DMS153 treated with DMSO at 0.1 percent for 48 hours (cell line): ENCODE measurements around the gene BGN.

ENCODE experiments used
- DNase-seq: peaks from one replicate; lab custom pipeline; 2025; ENCODE audit not compliant: unreplicated experiment; lab: John Stamatoyannopoulos, UW

BGN gene

DNA sequence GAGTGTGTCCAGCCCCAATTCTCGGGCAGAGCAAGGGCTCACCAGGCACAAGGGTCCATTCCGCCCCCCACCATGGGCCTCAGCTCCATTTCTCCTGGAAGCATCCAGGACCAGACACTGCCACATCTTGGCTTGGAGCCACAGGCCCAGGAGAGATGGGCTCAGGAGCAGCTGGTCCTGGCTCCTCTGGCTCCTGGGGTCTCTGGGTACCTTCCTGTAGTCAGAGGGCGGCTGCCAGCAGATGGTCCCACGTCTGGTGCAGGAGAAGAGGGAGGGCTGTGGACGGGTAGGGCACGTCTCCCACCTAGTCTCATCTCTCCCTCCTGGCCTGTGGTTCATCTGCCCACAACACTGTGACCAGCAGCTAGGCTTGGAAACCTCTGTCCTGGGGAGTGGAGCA is 30.7 kb downstream of the BGN start:
- no peak for DNase-seq

DNA sequence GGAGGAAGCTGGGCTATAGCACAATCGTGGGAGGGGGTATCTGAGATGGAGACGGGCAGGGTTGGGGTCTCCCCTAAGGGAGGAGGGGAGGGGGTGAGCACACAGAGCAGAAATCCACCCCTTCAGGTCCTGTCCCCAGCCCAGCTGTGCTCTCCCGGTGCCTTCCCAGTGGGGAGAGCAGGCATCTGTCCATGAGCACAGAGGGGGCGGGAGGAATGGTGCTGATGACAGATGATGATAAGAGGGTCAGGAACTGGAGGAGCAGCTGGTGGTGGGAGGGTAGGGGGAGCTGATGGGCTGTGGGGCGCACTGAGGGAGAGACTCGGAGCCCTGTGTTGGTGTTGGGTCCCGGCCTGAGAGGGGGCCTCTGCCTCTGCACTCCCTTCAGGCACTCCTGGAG is 31.3 kb downstream of the BGN start:
- DNase-seq, result no peak

DNA sequence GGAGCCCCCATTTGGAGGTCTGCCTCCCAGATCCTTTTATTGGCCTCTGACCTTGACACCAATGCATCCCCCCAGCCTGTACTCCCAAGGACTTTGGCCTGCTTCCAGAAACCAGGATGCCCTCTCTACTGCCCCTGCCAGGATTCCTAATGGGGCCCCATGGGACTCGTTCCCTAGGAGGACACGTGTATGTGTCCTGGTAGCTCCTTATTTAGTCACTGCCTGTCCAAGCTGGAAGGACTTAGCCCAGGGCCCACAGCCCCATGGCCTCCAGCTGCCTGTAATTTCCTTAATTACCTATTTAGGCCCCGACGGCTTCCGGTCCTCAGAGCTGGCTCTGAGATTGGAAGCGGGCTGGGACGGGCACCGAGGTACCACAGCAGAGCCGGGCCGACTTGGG is 32.0 kb downstream of the BGN start:
- DNase-seq, result no peak

DNA sequence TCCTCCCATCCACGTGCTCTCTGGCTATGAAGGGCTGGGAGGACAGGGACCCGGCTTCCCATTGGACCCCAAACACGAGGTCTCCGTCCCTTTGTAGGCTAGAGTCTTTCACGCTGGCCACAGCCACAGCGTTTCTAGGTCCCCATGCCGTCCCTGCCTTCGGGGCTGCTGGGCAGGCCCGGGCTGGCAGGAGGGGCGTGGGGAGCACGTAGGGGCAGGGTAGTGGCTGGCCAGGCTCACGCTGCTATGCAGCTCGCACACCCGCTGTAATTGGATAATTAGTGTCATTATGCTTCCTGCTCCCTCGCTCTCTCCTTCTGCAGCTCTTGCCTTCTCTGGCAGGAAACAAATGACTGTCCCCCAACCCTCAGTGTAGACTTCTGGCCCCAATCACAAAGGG is 32.4 kb downstream of the BGN start:
- peak; percentile 36 for DNase-seq

DNA sequence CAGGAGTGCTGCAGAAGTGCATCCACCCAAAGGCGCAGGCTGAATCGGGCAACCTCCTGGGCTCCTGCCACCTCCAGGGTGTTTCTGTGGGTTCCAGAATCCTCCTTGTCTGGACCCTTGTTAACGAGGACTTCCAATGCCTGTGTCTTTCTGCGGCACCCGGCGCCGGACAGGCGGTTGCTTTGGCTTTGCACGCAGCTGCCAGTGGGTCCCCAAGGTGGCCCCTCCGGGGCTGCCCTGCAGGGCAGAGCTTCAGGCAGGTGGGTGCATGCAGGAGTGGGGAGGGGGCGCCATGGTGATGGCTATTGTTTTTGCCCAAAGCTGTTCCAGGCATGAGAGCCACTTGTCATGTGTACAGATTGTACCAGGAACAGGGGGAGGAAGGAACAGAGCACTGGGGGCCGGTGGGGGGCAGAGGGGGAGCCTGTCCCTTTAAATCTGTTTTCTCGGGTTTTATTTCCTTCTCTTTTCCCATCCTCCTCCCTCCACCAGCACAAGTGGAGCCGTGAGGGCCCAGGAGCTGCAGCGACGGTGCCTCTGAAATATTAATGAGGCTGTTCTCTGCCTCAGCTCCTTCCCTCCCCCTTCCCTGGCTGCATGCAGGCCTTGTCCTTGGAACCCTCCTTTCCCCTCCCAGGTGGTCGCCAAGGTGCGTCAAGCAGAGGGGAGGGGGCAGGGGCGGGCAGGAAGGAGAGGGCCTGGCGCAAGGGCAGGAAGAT is 35.8 kb downstream of the BGN start:
- DNase-seq, result peak; percentile 22

DNA sequence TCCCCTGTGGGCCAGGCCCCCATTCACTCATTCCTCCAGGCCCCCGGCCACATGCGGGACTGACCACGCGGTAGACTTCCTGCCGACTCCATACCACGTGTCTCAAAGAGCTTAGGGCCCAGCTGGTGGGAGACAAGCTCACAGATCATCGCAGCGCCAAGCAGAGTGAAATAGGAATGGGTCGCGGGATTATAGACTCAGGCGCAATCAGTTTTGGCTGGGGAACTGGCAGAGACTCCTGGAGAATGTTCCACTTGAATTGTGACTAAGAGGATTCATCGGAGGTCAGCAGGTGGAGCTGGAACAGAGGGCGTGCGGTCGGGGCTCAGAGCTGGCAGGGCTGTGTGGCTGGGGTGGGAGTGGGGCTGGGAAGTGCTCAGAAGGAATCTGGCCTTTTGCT is 38.3 kb downstream of the BGN start:
- DNase-seq, result no peak

DNA sequence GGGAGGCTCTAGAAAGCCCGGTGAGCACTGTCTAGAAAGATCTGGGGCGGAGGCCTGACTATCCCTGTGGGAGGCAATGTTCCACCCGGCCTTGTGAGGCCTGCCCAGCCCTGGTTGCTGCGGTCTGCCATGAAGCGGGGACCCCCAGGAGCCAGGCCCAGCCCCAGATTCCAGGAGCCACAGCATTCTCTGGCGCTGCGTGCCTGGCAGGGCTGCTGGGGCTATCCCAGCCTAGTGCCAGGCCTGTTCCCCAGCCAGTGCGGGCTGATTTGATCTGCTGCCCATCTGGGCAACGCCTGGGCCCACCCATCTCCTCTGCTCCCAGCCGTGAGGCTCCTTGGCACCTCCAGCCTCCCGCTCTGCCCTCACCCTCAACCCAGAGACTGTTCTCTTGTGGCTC is 42.3 kb downstream of the BGN start:
- DNase-seq, result no peak

DNA sequence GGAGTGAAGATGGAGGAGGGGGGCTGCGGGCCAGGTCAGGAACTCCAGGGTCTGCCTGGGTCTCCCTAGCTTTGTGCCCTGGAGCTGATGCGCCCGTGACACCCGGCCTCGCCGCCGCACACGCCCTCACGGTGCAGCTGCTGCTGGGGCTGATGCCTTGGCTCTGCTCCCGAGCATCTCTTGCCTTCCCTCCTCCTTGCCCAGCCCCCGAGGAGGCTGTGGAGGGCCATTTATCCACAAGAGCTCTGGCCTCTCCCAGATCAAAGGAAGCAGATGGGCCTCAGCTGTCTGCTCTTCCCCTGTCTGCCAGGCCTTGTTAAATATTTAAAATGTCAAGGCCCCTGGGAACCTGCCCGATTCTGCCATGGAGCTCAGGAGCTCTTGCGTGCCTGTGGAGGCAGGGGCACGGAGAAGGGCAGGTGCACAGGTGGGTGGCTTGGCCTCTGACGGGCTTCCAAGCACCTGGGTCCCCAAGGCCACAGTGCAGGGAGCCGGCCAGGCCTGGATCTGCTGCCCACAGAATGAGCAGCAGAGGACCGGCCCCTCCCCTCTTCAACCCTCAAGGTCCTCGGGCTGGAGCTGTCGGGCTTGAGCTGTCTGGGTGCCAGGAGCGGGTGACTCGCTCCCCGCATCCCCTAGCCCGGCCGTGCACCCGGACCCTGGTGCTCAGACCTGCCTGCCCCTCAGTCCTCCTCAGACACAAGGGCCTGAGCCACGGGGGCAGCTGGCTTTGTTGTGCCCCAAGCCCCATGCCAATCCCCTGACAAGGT is 42.9 kb downstream of the BGN start:
- no peak for DNase-seq

DNA sequence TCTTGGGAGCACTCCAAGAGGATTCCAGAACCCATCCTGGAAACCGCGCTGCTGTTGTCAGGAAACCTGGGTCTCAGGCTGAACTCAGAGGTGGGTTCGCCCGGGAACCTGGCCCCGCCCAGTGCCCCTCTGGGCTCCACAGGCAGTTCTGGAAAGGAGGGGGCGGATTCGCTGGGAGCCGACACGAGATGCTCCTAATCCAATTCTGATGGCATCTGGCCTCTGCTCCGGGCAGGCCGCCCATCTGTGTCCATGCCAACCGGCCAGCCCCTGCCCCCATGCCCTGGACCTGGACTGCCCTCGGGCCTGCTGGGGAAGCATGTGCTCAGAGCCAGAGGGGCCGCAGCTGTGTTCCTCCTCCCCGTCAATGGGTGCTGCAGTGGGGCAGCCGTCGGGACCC is 43.6 kb downstream of the BGN start:
- DNase-seq, result no peak

DNA sequence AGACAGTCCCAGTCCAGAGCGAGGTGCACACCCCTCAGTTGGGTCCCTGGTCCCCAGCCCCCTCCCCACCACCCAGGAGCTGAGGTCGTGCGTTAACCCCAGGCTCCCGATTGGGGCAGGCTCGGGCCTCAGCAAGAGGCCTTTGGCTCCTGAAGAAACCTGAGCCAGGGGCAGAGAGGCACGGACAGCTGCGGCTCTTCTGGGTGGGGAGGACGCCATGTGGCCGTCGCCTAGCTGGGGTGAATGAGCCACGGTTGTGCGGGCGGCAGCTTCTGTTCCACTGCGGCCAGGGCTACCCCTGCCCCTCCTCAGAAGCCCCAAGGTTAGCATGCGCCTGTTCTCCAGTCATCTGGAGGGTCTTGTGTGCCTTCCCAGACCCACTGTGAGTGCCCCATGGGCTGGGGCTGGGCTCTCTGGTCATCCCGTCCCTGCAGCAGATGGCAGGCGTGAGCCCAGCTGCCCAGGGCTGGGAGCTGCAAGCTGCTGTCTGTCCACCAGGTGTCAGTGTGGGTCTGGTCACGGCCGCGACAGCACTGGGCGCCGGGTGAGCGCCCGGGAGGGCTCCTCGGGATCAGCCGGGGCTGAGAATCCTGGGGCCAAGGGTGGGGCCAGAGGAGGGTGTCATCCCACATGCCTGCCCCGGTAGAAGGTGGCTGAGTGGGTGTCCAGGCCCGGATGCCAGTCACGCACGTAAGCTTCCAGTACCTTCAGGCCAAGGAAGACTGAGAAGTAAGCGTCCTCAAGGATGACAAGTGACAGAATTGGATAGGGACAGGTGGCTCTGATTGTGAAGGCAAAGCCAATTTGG is 44.6 kb downstream of the BGN start:
- DNase-seq, result peak; percentile 38

DNA sequence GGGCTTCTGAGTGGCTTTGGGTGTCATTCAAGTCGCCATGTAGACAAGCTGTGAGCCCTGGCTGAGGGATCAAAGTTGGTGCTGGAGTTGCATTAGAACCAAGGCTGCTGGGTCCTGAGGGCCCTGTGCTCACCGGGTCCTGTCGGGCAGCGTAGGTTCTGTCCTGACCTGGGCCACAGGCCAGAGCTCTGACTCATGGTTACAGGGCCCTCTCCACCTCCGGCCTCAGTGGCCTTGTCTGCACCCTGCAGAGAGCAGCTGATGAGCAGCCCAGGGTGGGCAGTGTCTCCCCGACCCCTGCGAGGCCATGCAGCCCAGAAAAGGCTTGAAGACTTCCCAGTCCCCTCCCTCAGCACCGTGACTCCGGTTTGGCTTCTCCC is 45.2 kb downstream of the BGN start:
- no peak for DNase-seq

DNA sequence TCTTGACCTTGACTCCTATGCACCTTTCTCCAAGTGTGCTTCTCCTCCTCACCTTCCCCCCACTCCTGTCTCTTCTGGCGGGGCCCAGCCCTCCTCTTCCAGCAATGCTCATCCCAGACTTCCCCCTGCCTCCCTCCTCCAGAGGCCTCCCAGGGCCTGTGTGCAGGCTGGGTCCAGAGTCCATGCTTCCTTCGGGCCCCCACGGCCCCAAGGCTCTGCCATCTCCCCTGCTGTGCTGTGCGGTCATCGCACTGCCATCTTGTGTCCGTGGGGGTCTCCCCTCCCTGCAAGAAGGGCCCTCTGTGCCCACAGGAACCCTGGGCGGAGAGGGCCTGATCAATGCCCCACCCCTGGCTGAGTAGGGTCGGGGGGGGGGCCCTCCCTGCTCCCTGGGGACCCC is 49.9 kb downstream of the BGN start:
- no peak for DNase-seq

DNA sequence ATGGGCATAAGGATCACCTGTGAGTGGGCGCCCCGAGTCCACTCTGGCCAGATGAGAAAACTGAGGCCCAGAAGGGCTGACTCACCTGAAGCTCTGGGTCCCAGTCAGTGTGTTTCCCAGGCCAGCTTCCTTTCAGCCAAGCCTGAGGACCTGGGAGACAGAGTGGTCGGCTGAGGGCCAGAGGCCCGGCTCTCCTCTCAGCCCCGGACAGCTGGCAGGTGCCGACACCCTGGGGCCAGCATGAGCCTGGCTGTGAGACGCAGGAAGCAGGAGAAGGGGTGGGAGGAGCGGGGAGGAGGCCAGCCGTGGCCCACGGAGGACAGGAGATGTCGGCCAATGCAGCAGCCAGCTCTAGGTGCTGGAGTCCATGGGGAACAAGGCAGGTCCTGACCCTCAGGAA is 51.6 kb downstream of the BGN start:
- DNase-seq, result no peak

DNA sequence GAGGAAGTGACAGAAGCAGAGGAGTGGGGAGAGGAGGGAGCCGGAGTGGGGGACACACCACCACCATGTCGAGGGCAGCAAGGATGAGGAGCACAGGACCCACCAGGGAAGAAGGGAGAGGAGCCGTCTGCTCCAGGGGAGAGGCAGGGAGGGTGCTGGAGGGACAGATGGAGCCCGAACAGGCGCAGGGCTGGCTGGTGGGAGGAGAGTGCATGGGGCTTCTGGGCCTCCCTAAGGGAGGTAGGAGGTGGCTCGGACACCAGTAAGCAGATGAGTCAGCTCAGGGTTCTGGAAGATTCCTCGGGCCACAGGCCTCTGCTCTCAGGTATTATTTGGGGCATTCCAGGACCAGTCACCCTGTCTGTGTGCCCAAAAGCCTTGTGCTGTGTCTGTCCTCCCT is 52.4 kb downstream of the BGN start:
- no peak for DNase-seq

DNA sequence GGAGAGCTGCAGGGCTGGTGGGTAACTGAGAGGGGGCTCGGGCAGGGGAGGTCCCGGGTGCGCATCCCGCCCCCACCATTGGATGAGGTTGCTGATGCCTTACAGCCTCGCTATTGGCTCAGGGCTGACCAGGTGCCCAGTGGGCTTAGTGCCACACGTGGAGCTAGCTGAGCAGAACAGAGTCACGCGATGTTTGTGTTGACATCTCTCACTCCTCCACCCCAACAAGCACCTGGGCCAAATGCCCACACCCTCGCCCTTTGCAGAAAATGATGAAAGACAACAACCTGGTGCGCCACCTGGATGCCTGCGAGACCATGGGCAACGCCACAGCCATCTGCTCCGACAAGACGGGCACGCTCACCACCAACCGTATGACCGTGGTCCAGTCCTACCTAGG is 54.5 kb downstream of the BGN start:
- no peak for DNase-seq

DNA sequence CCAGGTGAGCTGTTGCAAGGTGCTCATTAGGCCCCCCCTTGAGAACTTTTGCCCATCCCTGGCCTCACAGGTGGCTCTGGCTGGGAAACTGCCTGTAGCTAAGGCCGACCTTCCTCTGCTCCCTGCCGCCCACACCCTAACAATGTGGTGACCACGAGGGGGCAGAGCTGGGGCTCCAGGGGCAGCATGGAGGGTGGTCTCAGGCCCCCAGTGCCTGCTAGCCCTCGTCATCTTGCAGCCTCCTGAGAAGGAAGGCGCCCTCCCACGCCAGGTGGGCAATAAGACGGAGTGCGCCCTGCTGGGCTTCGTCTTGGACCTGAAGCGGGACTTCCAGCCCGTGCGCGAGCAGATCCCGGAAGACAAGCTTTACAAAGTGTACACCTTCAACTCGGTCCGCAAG is 55.0 kb downstream of the BGN start:
- DNase-seq, result no peak

DNA sequence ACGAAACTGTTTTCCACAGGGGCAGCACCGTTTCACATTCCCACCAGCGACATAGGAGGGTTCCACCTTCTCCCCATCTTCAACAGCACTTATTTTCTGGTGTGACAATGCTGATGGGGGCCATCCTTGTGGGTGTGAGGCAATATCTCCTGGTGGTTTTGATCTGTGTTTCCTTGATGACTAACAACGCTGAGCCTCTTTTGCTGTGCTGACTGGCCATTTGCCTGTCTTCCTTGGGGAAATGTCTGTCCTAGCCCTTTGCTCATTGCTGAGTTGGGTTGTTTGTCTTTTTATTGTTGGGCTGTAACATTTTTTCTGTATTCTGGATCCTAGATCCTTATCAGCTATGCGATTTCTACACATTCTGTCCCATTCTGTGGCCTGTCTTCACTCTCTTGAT is 56.4 kb downstream of the BGN start:
- no peak for DNase-seq

DNA sequence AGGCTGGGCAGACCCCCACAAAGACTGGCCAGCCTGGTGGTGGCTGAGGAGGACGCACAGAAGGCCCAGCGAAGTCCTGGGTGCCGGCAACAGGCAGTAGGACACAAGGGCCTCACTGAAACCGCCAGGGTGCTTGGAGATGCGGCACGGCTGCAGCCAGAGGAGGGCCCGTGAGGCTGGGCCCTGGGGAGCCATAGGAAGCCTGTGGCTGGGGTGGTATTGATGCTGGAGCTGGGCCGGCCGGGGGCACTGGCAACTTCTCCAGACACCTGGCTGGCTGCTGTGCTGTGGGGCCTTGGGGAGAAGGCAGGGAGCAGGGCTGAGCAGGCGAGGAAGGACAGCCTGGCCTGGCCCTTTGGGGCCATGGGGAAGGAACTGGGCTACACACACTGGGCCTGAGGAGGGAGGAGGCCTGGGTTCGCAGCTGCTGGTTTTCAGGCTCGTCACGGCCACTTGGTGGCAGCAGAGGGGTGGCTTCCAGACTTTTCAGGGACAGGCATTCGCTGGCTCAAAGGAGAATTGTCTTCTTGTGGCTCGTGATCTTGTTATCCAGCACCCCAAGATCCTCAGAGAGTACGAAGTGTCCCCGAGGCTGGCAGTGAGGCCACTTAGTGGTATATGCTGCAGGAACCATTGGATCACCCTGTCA is 59.9 kb downstream of the BGN start:
- peak; percentile 14 for DNase-seq

DNA sequence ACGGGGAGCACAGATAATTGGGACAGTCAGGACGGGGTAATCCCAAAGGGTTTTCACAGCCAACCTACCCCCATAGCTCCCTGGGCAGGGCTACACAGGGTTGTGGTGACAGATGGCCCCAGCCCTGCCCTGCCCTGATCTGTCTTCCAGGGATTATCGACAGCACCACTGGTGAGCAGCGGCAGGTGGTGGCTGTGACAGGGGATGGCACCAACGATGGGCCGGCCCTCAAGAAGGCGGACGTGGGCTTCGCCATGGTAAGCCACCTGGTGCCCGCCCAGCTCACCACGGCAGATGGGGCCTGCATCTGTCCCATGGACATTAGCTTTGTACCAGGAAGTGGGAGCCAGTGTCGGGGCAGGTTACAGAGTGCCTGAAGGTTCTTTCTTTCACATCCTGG is 62.0 kb downstream of the BGN start:
- no peak for DNase-seq

DNA sequence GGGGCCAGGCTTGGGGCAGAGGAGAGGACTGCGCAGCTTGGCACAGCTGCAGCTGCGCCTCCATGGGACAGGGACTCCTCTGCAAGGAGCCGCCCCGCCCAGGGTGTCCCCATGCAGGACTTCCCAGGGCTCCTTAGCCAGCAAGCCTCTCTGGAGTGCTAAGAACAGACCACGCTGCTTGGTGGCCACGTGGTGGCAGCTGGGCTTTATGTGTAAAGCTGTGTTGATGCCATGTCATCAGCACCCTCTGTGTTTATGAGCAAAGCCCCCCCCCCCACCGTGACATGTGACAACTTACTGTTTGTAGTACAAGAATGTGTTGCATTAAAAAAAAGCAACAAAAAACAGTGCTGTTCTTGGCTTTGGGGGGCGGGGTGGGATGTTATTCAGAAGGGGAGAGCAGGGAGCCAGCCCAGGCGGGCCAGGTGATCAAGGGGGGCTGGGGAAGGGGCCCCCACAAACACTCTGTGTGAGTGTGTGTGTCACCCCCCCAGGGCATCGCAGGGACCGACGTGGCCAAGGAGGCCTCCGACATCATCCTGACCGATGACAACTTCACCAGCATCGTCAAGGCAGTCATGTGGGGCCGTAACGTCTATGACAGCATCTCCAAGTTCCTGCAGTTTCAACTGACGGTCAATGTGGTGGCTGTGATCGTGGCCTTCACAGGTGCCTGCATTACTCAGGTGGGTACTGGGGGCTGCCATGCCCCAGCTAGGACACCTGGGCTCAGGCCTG is 63.0 kb downstream of the BGN start:
- DNase-seq, result no peak
